A549 (cell line): Measurements from ENCODE around the gene CFAP44.

Source experiments
- CEBPB ChIP-seq, 2 experiments: fragments of >200 bp in 1 of 2; sonication (Bioruptor Twin) in 1 of 2; formaldehyde crosslinking in 1 of 2; IDR thresholded peaks; 2 replicates each; pipeline ENCODE4 v1.6.1; 2012 to 2016
- HDAC2 ChIP-seq: fragments of 200-600 bp; sonication (generic); IDR thresholded peaks from 2 replicates; pipeline ENCODE4 v1.6.1; 2016
- JUN ChIP-seq, 2 experiments: fragments of >200 bp; sonication (Bioruptor Twin); formaldehyde crosslinking; IDR thresholded peaks; 2 replicates in 1 of 2; 3 replicates in 1 of 2; pipeline ENCODE4 v1.6.1; 2016 to 2017
- JUNB ChIP-seq: fragments of >200 bp; sonication (Bioruptor Twin); formaldehyde crosslinking; IDR thresholded peaks from 2 replicates; pipeline ENCODE4 v1.6.1; 2016
- POLR2A ChIP-seq: IDR thresholded peaks from 2 replicates; pipeline ENCODE4 v1.6.1; 2012; ENCODE audit warnings: mild to moderate bottlenecking, low read length
- RAD21 ChIP-seq, 2 experiments: fragments of >200 bp in 1 of 2; sonication (Bioruptor Twin) in 1 of 2; formaldehyde crosslinking in 1 of 2; IDR thresholded peaks in 1 of 2; conservative IDR thresholded peaks in 1 of 2; 2 replicates in 1 of 2; 3 replicates in 1 of 2; pipeline ENCODE4 v1.6.1; 2012 to 2018; ENCODE audit warnings: inconsistent platforms in 1 of 2
- TF ChIP-seq, protein P1 (sequence below): IDR thresholded peaks from 2 replicates; pipeline ENCODE4 v1.6.1; 2012; ENCODE audit warnings: low read depth, borderline replicate concordance
- TF ChIP-seq, protein P2 (sequence below): fragments of >200 bp; sonication (Bioruptor Twin); formaldehyde crosslinking; IDR thresholded peaks from 3 replicates; pipeline ENCODE4 v1.5.1; 2016

DNA sequence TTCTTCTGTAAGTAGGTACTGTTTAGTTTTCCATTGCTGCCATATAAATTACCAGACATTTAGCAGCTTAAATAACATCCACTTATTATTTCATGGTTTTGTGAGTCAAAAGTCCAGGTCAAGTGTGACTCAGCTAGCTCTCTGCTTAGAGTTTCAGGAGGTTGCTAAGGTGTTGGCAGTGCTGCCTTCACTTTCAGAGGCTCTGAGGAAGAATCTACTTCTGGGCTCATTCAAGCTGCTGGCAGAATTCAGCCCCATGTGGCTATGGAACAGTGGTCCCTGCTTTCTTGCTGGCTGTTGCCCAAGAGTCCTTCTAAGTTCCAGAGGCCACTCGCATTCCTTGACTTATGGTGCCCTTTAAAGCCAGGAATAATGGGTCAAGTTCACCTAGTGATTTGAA lies 4.5 kb downstream of the CFAP44 start:
- TF ChIP-seq POLR2A (no peak), RAD21 (conservative IDR thresholded peaks at IDR 0.05 in 1 of 2, IDR thresholded peaks at IDR 0.05 in 1 of 2) (no peak), JUN (IDR thresholded peaks at IDR 0.05) (no peak), JUNB (no peak), CEBPB (IDR thresholded peaks at IDR 0.05) (no peak), HDAC2 (no peak)
- TF ChIP-seq, protein P1, sequence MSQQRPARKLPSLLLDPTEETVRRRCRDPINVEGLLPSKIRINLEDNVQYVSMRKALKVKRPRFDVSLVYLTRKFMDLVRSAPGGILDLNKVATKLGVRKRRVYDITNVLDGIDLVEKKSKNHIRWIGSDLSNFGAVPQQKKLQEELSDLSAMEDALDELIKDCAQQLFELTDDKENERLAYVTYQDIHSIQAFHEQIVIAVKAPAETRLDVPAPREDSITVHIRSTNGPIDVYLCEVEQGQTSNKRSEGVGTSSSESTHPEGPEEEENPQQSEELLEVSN = no peak
- TF ChIP-seq, protein P2, sequence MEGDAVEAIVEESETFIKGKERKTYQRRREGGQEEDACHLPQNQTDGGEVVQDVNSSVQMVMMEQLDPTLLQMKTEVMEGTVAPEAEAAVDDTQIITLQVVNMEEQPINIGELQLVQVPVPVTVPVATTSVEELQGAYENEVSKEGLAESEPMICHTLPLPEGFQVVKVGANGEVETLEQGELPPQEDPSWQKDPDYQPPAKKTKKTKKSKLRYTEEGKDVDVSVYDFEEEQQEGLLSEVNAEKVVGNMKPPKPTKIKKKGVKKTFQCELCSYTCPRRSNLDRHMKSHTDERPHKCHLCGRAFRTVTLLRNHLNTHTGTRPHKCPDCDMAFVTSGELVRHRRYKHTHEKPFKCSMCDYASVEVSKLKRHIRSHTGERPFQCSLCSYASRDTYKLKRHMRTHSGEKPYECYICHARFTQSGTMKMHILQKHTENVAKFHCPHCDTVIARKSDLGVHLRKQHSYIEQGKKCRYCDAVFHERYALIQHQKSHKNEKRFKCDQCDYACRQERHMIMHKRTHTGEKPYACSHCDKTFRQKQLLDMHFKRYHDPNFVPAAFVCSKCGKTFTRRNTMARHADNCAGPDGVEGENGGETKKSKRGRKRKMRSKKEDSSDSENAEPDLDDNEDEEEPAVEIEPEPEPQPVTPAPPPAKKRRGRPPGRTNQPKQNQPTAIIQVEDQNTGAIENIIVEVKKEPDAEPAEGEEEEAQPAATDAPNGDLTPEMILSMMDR = no peak
